Measurements from ENCODE around the gene LSM12. TPM values are rescaled to one million over a fixed set of nuclear protein-coding genes. Genes with fewer than 3 reads are reported as not detected.

LSM12 gene
- total RNA-seq, 1 experiment from 2014 or later, result 52.5 TPM

- BruUV-seq (replicated peaks), result no TSS peak
- Histone ChIP-seq H3K4me1 (ENCODE audit: insufficient read depth, low read length, poor library complexity, severe bottlenecking) (peaks cover 10% of the 10 kb centered on the region), H3K27me3 (replicated peaks; ENCODE audit: insufficient read depth, low read depth, low read length, poor library complexity) (no peaks in the 10 kb centered on the region), H3K9me3 (ENCODE audit: low read depth, low read length, poor library complexity, severe bottlenecking) (no peaks in the 10 kb centered on the region), H3K36me3 (ENCODE audit: insufficient read depth, low read length, poor library complexity, severe bottlenecking) (peaks cover 3% of the 10 kb centered on the region), H3K27ac (ENCODE audit: low read depth, low read length, poor library complexity, severe bottlenecking) (no peak overlapping the region), H3K4me3 (ENCODE audit: low read depth, low read length, poor library complexity, severe bottlenecking) (no peak overlapping the region)
- no peak for DNase-seq (ENCODE audit: low spot score)
- TF ChIP-seq EZH2 (IDR thresholded peaks at IDR 0.05; ENCODE audit: borderline replicate concordance, low read depth, low read length, poor library complexity, severe bottlenecking) (no peak), CTCF (conservative IDR thresholded peaks at IDR 0.05; ENCODE audit: low read depth, low read length) (no peak)
- POLR2A ChIA-PET (ENCODE audit: low non-redundant PET), result no interaction called here
- CTCF ChIA-PET, result no interaction called here
- intact Hi-C loops (cut with micrococcal nuclease; ENCODE audit: unreplicated experiment), result no loop called here
Measured at GRCh38 chr17:44081681-44082080, 15.2 kb upstream of the LSM12 start.

- ChIA-PET CTCF (no interaction called here), POLR2A (ENCODE audit: low non-redundant PET) (no interaction called here)
- TF ChIP-seq EZH2 (IDR thresholded peaks at IDR 0.05; ENCODE audit: borderline replicate concordance, low read depth, low read length, poor library complexity, severe bottlenecking), result no peak
- TF ChIP-seq CTCF (conservative IDR thresholded peaks at IDR 0.05; ENCODE audit: low read depth, low read length), result no peak
- no peaks in the 10 kb centered on the region for H3K9me3 ChIP-seq (ENCODE audit: low read depth, low read length, poor library complexity, severe bottlenecking)
- no peaks in the 10 kb centered on the region for H3K4me1 ChIP-seq (ENCODE audit: insufficient read depth, low read length, poor library complexity, severe bottlenecking)
- H3K27me3 ChIP-seq (replicated peaks; ENCODE audit: insufficient read depth, low read depth, low read length, poor library complexity), result no peaks in the 10 kb centered on the region
- no peak overlapping the region for H3K27ac ChIP-seq (ENCODE audit: low read depth, low read length, poor library complexity, severe bottlenecking)
- no TSS peak for BruUV-seq (replicated peaks)
- peaks cover 3% of the 10 kb centered on the region for H3K36me3 ChIP-seq (ENCODE audit: insufficient read depth, low read length, poor library complexity, severe bottlenecking)
- DNase-seq (ENCODE audit: low spot score), result no peak
- no peak overlapping the region for H3K4me3 ChIP-seq (ENCODE audit: low read depth, low read length, poor library complexity, severe bottlenecking)
- intact Hi-C loops (cut with micrococcal nuclease; ENCODE audit: unreplicated experiment), result no loop called here
Measured at GRCh38 chr17:44079877-44080821, 13.7 kb upstream of the LSM12 start.

- Histone ChIP-seq H3K27ac (ENCODE audit: low read depth, low read length, poor library complexity, severe bottlenecking) (no peak overlapping the region), H3K27me3 (replicated peaks; ENCODE audit: insufficient read depth, low read depth, low read length, poor library complexity) (no peaks in the 10 kb centered on the region), H3K9me3 (ENCODE audit: low read depth, low read length, poor library complexity, severe bottlenecking) (no peaks in the 10 kb centered on the region), H3K4me3 (ENCODE audit: low read depth, low read length, poor library complexity, severe bottlenecking) (no peak overlapping the region), H3K4me1 (ENCODE audit: insufficient read depth, low read length, poor library complexity, severe bottlenecking) (no peaks in the 10 kb centered on the region), H3K36me3 (ENCODE audit: insufficient read depth, low read length, poor library complexity, severe bottlenecking) (peaks cover 1% of the 10 kb centered on the region)
- intact Hi-C loops (cut with micrococcal nuclease; ENCODE audit: unreplicated experiment), result no loop called here
- CTCF ChIA-PET, result no interaction called here
- DNase-seq (ENCODE audit: low spot score), result no peak
- no TSS peak for BruUV-seq (replicated peaks)
- TF ChIP-seq CTCF (conservative IDR thresholded peaks at IDR 0.05; ENCODE audit: low read depth, low read length) (no peak), EZH2 (IDR thresholded peaks at IDR 0.05; ENCODE audit: borderline replicate concordance, low read depth, low read length, poor library complexity, severe bottlenecking) (no peak)
- POLR2A ChIA-PET (ENCODE audit: low non-redundant PET), result no interaction called here
Measured at GRCh38 chr17:44078412-44078811, 11.9 kb upstream of the LSM12 start.
